Tibial nerve (tissue), 4 donors: ENCODE measurements around the gene GRIN1.

ENCODE experiments used
- CTCF ChIP-seq, 5 experiments: fragments of 200-600 bp in 3 of 5; fragments of 450-650 bp in 2 of 5; sonication (generic) in 3 of 5; IDR thresholded peaks; one replicate each; pipeline ENCODE4 v1.5.1; 2016 to 2019; ENCODE audit warnings: antibody characterized with exemption in 5 of 5, mild to moderate bottlenecking in 3 of 5, moderate library complexity in 2 of 5
- EP300 ChIP-seq, 2 donors: sonication (generic); formaldehyde crosslinking; IDR thresholded peaks; one replicate each; pipeline ENCODE4 v1.6.1; 2017; ENCODE audit warnings: antibody characterized with exemption in 2 of 2, mild to moderate bottlenecking in 1 of 2
- POLR2A ChIP-seq, 2 donors: fragments of 450-650 bp; IDR thresholded peaks; one replicate each; pipeline ENCODE4 v1.6.1; 2017; ENCODE audit warnings: antibody characterized with exemption in 2 of 2, mild to moderate bottlenecking in 2 of 2, moderate library complexity in 2 of 2

GRCh38 chr9:137108608-137109249, 30.2 kb upstream of the GRIN1 start:
- TF ChIP-seq CTCF (IDR thresholded peaks at IDR 0.05) (no peak), POLR2A (IDR thresholded peaks at IDR 0.05) (no peak), EP300 (IDR thresholded peaks at IDR 0.05) (no peak)
